ENCODE measurements around the gene SLCO4A1.

The SLCO4A1 gene

GRCh38 chr20:62666736-62667529, 24.6 kb downstream of the SLCO4A1 start:
- peak; percentile 42 to 43 for DNase-seq (ENCODE audit: low read depth in 2 of 2)
- TF ChIP-seq, protein P1, sequence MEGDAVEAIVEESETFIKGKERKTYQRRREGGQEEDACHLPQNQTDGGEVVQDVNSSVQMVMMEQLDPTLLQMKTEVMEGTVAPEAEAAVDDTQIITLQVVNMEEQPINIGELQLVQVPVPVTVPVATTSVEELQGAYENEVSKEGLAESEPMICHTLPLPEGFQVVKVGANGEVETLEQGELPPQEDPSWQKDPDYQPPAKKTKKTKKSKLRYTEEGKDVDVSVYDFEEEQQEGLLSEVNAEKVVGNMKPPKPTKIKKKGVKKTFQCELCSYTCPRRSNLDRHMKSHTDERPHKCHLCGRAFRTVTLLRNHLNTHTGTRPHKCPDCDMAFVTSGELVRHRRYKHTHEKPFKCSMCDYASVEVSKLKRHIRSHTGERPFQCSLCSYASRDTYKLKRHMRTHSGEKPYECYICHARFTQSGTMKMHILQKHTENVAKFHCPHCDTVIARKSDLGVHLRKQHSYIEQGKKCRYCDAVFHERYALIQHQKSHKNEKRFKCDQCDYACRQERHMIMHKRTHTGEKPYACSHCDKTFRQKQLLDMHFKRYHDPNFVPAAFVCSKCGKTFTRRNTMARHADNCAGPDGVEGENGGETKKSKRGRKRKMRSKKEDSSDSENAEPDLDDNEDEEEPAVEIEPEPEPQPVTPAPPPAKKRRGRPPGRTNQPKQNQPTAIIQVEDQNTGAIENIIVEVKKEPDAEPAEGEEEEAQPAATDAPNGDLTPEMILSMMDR (IDR thresholded peaks at IDR 0.05; ENCODE audit: low read depth, low read length), result no peak
- no peak overlapping the region for H3K4me3 ChIP-seq (replicated peaks in 1 of 2; ENCODE audit: low read depth in 2 of 2, low read length in 2 of 2)

- no peak for DNase-seq (ENCODE audit: low read depth in 2 of 2)
- H3K4me3 ChIP-seq (replicated peaks in 1 of 2; ENCODE audit: low read depth in 2 of 2, low read length in 2 of 2), result no peak overlapping the region
- TF ChIP-seq, protein P1 (IDR thresholded peaks at IDR 0.05; ENCODE audit: low read depth, low read length), result no peak
Measured at GRCh38 chr20:62667530-62668440, 25.5 kb downstream of the SLCO4A1 start.

GRCh38 chr20:62668441-62669027, 26.2 kb downstream of the SLCO4A1 start:
- DNase-seq (ENCODE audit: low read depth in 2 of 2), result peak; percentile 80 to 86
- TF ChIP-seq, protein P1 (IDR thresholded peaks at IDR 0.05; ENCODE audit: low read depth, low read length), result peak; percentile 87
- no peak overlapping the region for H3K4me3 ChIP-seq (replicated peaks in 1 of 2; ENCODE audit: low read depth in 2 of 2, low read length in 2 of 2)

- H3K4me3 ChIP-seq (replicated peaks in 1 of 2; ENCODE audit: low read depth in 2 of 2, low read length in 2 of 2), result no peak overlapping the region
- DNase-seq (ENCODE audit: low read depth in 2 of 2), result no peak
- TF ChIP-seq, protein P1 (IDR thresholded peaks at IDR 0.05; ENCODE audit: low read depth, low read length), result no peak
Measured at GRCh38 chr20:62669249-62669648, 26.9 kb downstream of the SLCO4A1 start.

- TF ChIP-seq, protein P1 (IDR thresholded peaks at IDR 0.05; ENCODE audit: low read depth, low read length), result no peak
- DNase-seq (ENCODE audit: low read depth in 2 of 2), result no peak
Measured at GRCh38 chr20:62670156-62670555, 27.9 kb downstream of the SLCO4A1 start.

DNA sequence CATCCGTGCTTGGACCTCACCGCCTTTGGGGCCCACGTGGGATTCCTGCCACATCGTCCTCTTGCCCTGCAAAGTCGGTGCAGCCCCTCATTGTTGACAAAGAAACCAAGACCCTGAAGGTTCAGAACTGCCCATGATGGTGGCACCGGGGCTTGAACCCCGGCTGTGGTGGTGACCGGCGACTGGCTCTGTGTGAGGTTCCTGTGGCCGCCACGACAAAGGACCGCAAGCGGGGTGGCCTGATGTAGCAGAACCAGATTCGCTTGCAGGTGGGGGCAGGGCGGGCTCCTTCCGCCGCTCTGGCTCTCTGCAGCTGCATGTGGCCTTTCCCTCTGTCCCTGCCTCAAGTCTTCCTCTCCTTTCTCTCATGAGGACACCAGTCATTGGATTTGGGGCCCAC, 28.7 kb downstream of the SLCO4A1 start:
- no peak for DNase-seq (ENCODE audit: low read depth in 2 of 2)
- TF ChIP-seq, protein P1 (IDR thresholded peaks at IDR 0.05; ENCODE audit: low read depth, low read length), result no peak
- H3K4me3 ChIP-seq (replicated peaks in 1 of 2; ENCODE audit: low read depth in 2 of 2, low read length in 2 of 2), result no peak overlapping the region

More at GRCh38 chr20:62670156-62670555, 27.9 kb downstream of the SLCO4A1 start:
- no peak overlapping the region for H3K4me3 ChIP-seq (replicated peaks in 1 of 2; ENCODE audit: low read depth in 2 of 2, low read length in 2 of 2)

Data from cardiac fibroblast (primary cell).